Fibroblast of lung (primary cell): Measurements from ENCODE around the gene COMMD10. TPM values are rescaled to one million over a fixed set of nuclear protein-coding genes. Genes with fewer than 3 reads are reported as not detected.

ENCODE experiments used
- DNase-seq, 2 donors: peaks; one replicate each; pipeline versions ENCODE4 v3.0.0 to v3.0.0-alpha.2; 2010; ENCODE audit warnings: low read depth in 2 of 2
- H2AFZ ChIP-seq: 2 replicates; pipeline ENCODE4 v1.5.1; 2012; ENCODE audit warnings: low read length, control low read depth, inconsistent platforms
- H3K27ac ChIP-seq: 2 replicates; pipeline ENCODE4 v1.5.1; 2011; ENCODE audit warnings: low read length, control low read depth; ENCODE audit not compliant: insufficient read depth
- H3K27me3 ChIP-seq: 2 replicates; pipeline ENCODE4 v1.5.1; 2011; ENCODE audit warnings: mild to moderate bottlenecking, low read length; ENCODE audit not compliant: control insufficient read depth, insufficient read depth
- H3K36me3 ChIP-seq: 2 replicates; pipeline ENCODE4 v1.5.1; 2011; ENCODE audit warnings: low read length; ENCODE audit not compliant: control insufficient read depth, insufficient read depth
- H3K4me1 ChIP-seq: 2 replicates; pipeline ENCODE4 v1.5.1; 2011; ENCODE audit warnings: low read length; ENCODE audit not compliant: control insufficient read depth, insufficient read depth; ENCODE audit errors: extremely low read depth
- H3K4me2 ChIP-seq: 2 replicates; pipeline ENCODE4 v1.5.1; 2011; ENCODE audit warnings: low read length, control low read depth; ENCODE audit not compliant: insufficient read depth; ENCODE audit errors: extremely low read depth
- H3K4me3 ChIP-seq, 4 experiments: fragments of 200-600 bp in 1 of 4; sonication (generic) in 1 of 4; replicated peaks in 1 of 4; 2 replicates each; pipeline ENCODE4 v1.5.1; 2011 to 2016; ENCODE audit warnings: low read length in 4 of 4, low read depth in 3 of 4, mild to moderate bottlenecking in 3 of 4, control low read depth in 2 of 4, inconsistent platforms in 1 of 4, mixed read lengths in 1 of 4; ENCODE audit not compliant: insufficient read depth in 1 of 4; ENCODE audit errors: control extremely low read depth in 1 of 4
- H3K79me2 ChIP-seq: 2 replicates; pipeline ENCODE4 v1.5.1; 2012; ENCODE audit warnings: mild to moderate bottlenecking, low read length, inconsistent platforms; ENCODE audit not compliant: control insufficient read depth, insufficient read depth
- H3K9ac ChIP-seq: 2 replicates; pipeline ENCODE4 v1.5.1; 2011; ENCODE audit warnings: mild to moderate bottlenecking, low read length, control low read depth; ENCODE audit not compliant: insufficient read depth
- H3K9me3 ChIP-seq: 2 replicates; pipeline ENCODE4 v1.5.1; 2012; ENCODE audit warnings: low read depth, low read length; ENCODE audit not compliant: control insufficient read depth, insufficient read depth
- H4K20me1 ChIP-seq: 2 replicates; pipeline ENCODE4 v1.5.1; 2011; ENCODE audit warnings: low read length; ENCODE audit not compliant: control insufficient read depth, insufficient read depth; ENCODE audit errors: extremely low read depth
- CTCF ChIP-seq, 2 donors: IDR thresholded peaks in 1 of 2; conservative IDR thresholded peaks in 1 of 2; 1 replicate in 1 of 2; 2 replicates in 1 of 2; pipeline ENCODE4 v1.5.1; 2011 to 2012; ENCODE audit warnings: low read length in 2 of 2, control low read depth in 1 of 2, inconsistent platforms in 1 of 2, low read depth in 1 of 2, mild to moderate bottlenecking in 1 of 2
- EZH2 ChIP-seq: IDR thresholded peaks from 2 replicates; pipeline ENCODE4 v1.5.1; 2012; ENCODE audit warnings: low read length, control low read depth, mild to moderate bottlenecking; ENCODE audit errors: missing control alignments
- polyA plus RNA-seq, 2 donors: library from polyadenylated mRNA; depleted of rRNA in 1 of 2; stranded (reverse) in 1 of 2; unstranded in 1 of 2; fragments of >200 nt; gene quantifications; 2 replicates each; pipeline ENCODE4 v1.2.1, GENCODE V29; 2011 to 2012; ENCODE audit warnings: missing spikeins in 1 of 2
- total RNA-seq: library from RNA; depleted of rRNA; stranded (reverse); fragments of >200 nt; gene quantifications from 2 replicates; pipeline ENCODE4 v1.2.1, GENCODE V29; 2014

The COMMD10 gene
- total and polyA plus RNA-seq, 2 donors (not counting 1 experiment from before 2014, with no cell fraction given), result 24.2 to 35.8 TPM

GRCh38 chr5:116291271-116291670, 206.4 kb downstream of the COMMD10 start:
- no peaks in the 10 kb centered on the region for H3K27me3 ChIP-seq
- no peak overlapping the region for H3K4me3 ChIP-seq
- no peaks in the 10 kb centered on the region for H3K36me3 ChIP-seq
- H3K4me2 ChIP-seq, result no peak overlapping the region
- no peak for TF ChIP-seq CTCF (conservative IDR thresholded peaks at IDR 0.05 in 1 of 2, IDR thresholded peaks at IDR 0.05 in 1 of 2; ENCODE audit: low read depth in 1 of 2, low read length in 2 of 2)
- TF ChIP-seq EZH2, result no peak
- H2AFZ ChIP-seq, result no peak overlapping the region
- H3K4me1 ChIP-seq, result no peaks in the 10 kb centered on the region
- no peaks in the 10 kb centered on the region for H3K9me3 ChIP-seq
- no peaks in the 10 kb centered on the region for H3K79me2 ChIP-seq
- peak in 1 of 2 donors; percentile 25 for DNase-seq
- H4K20me1 ChIP-seq, result no peaks in the 10 kb centered on the region
- no peak overlapping the region for H3K27ac ChIP-seq
- H3K9ac ChIP-seq, result no peak overlapping the region

GRCh38 chr5:116292321-116292720, 207.5 kb downstream of the COMMD10 start:
- Histone ChIP-seq H3K27ac (no peak overlapping the region), H3K4me1 (no peaks in the 10 kb centered on the region), H3K36me3 (no peaks in the 10 kb centered on the region), H4K20me1 (no peaks in the 10 kb centered on the region), H3K9me3 (no peaks in the 10 kb centered on the region), H3K27me3 (no peaks in the 10 kb centered on the region), H3K4me3 (no peak overlapping the region), H3K4me2 (no peak overlapping the region), H3K79me2 (no peaks in the 10 kb centered on the region), H3K9ac (no peak overlapping the region), H2AFZ (no peak overlapping the region)
- TF ChIP-seq EZH2, result no peak
- no peak for TF ChIP-seq CTCF (conservative IDR thresholded peaks at IDR 0.05 in 1 of 2, IDR thresholded peaks at IDR 0.05 in 1 of 2; ENCODE audit: low read depth in 1 of 2, low read length in 2 of 2)
- DNase-seq, result no peak

- Histone ChIP-seq H3K36me3 (no peaks in the 10 kb centered on the region), H2AFZ (no peak overlapping the region), H4K20me1 (no peaks in the 10 kb centered on the region), H3K27me3 (no peaks in the 10 kb centered on the region), H3K79me2 (no peaks in the 10 kb centered on the region), H3K27ac (no peak overlapping the region), H3K4me3 (no peak overlapping the region), H3K4me1 (no peaks in the 10 kb centered on the region), H3K9me3 (no peaks in the 10 kb centered on the region), H3K9ac (no peak overlapping the region), H3K4me2 (no peak overlapping the region)
- TF ChIP-seq EZH2, result no peak
- no peak for TF ChIP-seq CTCF (conservative IDR thresholded peaks at IDR 0.05 in 1 of 2, IDR thresholded peaks at IDR 0.05 in 1 of 2; ENCODE audit: low read depth in 1 of 2, low read length in 2 of 2)
- no peak for DNase-seq
Measured at GRCh38 chr5:116296335-116297072, 211.7 kb downstream of the COMMD10 start.
